ENCODE data around the gene CUX1.

The CUX1 gene

DNA sequence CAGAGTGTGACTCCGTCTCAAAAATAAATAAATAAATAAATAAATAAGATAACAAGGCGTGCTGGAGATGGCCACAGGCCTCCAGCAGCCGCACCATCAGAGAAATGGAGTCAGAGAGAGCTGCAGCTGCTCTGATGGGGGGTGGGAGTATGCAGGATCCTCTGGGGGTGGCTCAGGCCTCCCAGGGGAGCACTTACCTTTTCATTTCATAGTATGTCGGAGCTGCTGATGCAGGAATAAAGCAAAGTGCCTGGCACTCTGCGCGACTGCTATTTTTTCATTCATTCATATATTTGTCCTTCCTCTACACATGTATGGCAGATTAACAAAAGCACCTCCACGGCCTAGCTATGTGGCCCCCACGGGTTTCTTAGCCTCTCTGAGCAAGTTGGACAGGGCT is 175.9 kb downstream of the CUX1 start:
- no peak for TF ChIP-seq TCF12 (IDR thresholded peaks at IDR 0.05; ENCODE audit: low read depth)
- TF ChIP-seq, protein P1, sequence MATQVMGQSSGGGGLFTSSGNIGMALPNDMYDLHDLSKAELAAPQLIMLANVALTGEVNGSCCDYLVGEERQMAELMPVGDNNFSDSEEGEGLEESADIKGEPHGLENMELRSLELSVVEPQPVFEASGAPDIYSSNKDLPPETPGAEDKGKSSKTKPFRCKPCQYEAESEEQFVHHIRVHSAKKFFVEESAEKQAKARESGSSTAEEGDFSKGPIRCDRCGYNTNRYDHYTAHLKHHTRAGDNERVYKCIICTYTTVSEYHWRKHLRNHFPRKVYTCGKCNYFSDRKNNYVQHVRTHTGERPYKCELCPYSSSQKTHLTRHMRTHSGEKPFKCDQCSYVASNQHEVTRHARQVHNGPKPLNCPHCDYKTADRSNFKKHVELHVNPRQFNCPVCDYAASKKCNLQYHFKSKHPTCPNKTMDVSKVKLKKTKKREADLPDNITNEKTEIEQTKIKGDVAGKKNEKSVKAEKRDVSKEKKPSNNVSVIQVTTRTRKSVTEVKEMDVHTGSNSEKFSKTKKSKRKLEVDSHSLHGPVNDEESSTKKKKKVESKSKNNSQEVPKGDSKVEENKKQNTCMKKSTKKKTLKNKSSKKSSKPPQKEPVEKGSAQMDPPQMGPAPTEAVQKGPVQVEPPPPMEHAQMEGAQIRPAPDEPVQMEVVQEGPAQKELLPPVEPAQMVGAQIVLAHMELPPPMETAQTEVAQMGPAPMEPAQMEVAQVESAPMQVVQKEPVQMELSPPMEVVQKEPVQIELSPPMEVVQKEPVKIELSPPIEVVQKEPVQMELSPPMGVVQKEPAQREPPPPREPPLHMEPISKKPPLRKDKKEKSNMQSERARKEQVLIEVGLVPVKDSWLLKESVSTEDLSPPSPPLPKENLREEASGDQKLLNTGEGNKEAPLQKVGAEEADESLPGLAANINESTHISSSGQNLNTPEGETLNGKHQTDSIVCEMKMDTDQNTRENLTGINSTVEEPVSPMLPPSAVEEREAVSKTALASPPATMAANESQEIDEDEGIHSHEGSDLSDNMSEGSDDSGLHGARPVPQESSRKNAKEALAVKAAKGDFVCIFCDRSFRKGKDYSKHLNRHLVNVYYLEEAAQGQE (IDR thresholded peaks at IDR 0.05; ENCODE audit: low read depth) = no peak
- TF ChIP-seq RAD21 (IDR thresholded peaks at IDR 0.05; ENCODE audit: low read depth) = no peak
- TF ChIP-seq, protein P2, sequence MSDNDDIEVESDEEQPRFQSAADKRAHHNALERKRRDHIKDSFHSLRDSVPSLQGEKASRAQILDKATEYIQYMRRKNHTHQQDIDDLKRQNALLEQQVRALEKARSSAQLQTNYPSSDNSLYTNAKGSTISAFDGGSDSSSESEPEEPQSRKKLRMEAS (IDR thresholded peaks at IDR 0.05) = no peak
- no peak for TF ChIP-seq CREB1 (IDR thresholded peaks at IDR 0.05; ENCODE audit: low read depth)
- TF ChIP-seq NFIC (IDR thresholded peaks at IDR 0.05) = no peak
- TF ChIP-seq FOXM1 (IDR thresholded peaks at IDR 0.05; ENCODE audit: borderline replicate concordance, low read depth) = no peak
- TF ChIP-seq YY1 (IDR thresholded peaks at IDR 0.05; ENCODE audit: low read depth) = no peak
- TF ChIP-seq TEAD4 (IDR thresholded peaks at IDR 0.05) = no peak
- TF ChIP-seq ZBTB7A (IDR thresholded peaks at IDR 0.05; ENCODE audit: low read depth) = no peak
- TF ChIP-seq TAF1 (IDR thresholded peaks at IDR 0.05; ENCODE audit: low read depth) = no peak
- no peak for TF ChIP-seq EGR1 (IDR thresholded peaks at IDR 0.05)

DNA sequence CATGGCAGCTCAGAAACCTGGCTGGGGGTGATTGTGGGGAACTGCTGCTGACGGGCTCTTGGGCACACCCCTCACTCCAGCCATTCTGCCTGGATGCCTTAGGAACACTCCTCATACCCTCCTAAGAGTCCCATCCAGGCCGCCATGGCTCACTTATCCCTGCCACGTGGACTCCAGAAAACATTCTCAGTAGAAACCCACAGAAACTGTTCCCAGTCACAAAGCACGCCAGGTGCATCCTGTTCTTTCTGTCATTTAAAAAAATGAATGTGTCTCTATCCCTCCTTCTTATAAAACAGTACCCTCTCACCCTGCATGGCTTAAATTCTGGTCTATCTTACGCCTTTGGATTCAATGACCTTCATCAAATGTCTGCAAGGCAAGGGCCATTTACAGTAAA is 177.7 kb downstream of the CUX1 start:
- no peak for TF ChIP-seq NFIC (IDR thresholded peaks at IDR 0.05)

DNA sequence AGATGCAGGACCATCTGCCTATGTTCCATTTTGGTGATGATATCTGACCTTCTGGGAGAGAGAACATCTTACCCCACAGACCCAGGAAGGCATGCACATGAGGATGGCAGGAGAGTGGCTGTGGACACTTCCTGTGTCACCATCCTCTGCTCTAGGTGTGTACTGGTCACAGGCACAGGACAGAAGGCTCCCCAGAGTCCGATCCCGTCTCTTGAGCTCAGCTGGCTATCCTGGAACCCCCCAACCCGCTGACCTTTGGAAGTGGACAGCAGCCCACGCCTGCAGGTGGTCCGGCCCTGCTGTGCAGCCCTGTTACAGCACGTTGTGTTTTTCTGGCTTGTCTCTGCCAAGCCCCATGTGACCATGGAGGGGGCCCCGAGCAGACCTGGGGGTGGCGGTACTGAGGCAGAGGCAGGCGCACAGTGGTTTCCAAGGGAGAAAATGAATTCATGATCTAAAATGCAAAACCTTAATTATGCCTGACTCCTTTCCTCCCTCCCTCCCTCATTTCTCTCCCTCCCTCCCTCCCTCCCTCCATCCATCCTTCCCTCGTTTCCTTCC is 178.8 kb downstream of the CUX1 start:
- no peak for TF ChIP-seq FOXM1 (IDR thresholded peaks at IDR 0.05; ENCODE audit: borderline replicate concordance, low read depth)
- TF ChIP-seq, protein P1 (IDR thresholded peaks at IDR 0.05; ENCODE audit: low read depth) = no peak
- no peak for TF ChIP-seq TCF12 (IDR thresholded peaks at IDR 0.05; ENCODE audit: low read depth)
- TF ChIP-seq ZBTB7A (IDR thresholded peaks at IDR 0.05; ENCODE audit: low read depth) = no peak
- TF ChIP-seq TEAD4 (IDR thresholded peaks at IDR 0.05) = no peak
- TF ChIP-seq RAD21 (IDR thresholded peaks at IDR 0.05; ENCODE audit: low read depth) = no peak
- no peak for TF ChIP-seq NFIC (IDR thresholded peaks at IDR 0.05)
- TF ChIP-seq, protein P2 (IDR thresholded peaks at IDR 0.05) = no peak
- no peak for TF ChIP-seq EGR1 (IDR thresholded peaks at IDR 0.05)
- TF ChIP-seq CREB1 (IDR thresholded peaks at IDR 0.05; ENCODE audit: low read depth) = no peak
- no peak for TF ChIP-seq EP300 (IDR thresholded peaks at IDR 0.05; ENCODE audit: borderline replicate concordance)
- no peak for TF ChIP-seq TAF1 (IDR thresholded peaks at IDR 0.05; ENCODE audit: low read depth)
- no peak for TF ChIP-seq YY1 (IDR thresholded peaks at IDR 0.05; ENCODE audit: low read depth)
- TF ChIP-seq CEBPB (IDR thresholded peaks at IDR 0.05) = no peak
- TF ChIP-seq USF1 (IDR thresholded peaks at IDR 0.05) = no peak

- TF ChIP-seq EGR1 (IDR thresholded peaks at IDR 0.05) (no peak), CREB1 (IDR thresholded peaks at IDR 0.05; ENCODE audit: low read depth) (no peak), TCF12 (IDR thresholded peaks at IDR 0.05; ENCODE audit: low read depth) (no peak), FOXM1 (IDR thresholded peaks at IDR 0.05; ENCODE audit: borderline replicate concordance, low read depth) (no peak), TEAD4 (IDR thresholded peaks at IDR 0.05) (no peak), TAF1 (IDR thresholded peaks at IDR 0.05; ENCODE audit: low read depth) (no peak), YY1 (IDR thresholded peaks at IDR 0.05; ENCODE audit: low read depth) (no peak), NFIC (IDR thresholded peaks at IDR 0.05) (no peak), USF1 (IDR thresholded peaks at IDR 0.05) (no peak), EP300 (IDR thresholded peaks at IDR 0.05; ENCODE audit: borderline replicate concordance) (no peak), CEBPB (IDR thresholded peaks at IDR 0.05) (no peak)
- TF ChIP-seq, protein P1 (IDR thresholded peaks at IDR 0.05; ENCODE audit: low read depth) = no peak
- TF ChIP-seq, protein P2 (IDR thresholded peaks at IDR 0.05) = no peak
Observed at GRCh38 chr7:101996876-101997275, 179.4 kb downstream of the CUX1 start.
